K562 (cell line): ENCODE data around the gene WWOX. TPM values are rescaled to one million over a fixed set of nuclear protein-coding genes. Genes with fewer than 3 reads are reported as not detected.

Source experiments
- ATAC-seq: fragments of 200-7000 bp; cut with Tn5 transposase; 3 replicates; pipeline ENCODE4 v1.9.1; 2020; ENCODE audit warnings: moderate library complexity
- BruUV-seq: library from RNA; stranded (reverse); fragments of 400-500 nt; replicated peaks from 2 replicates; lab custom pipeline; 2021; lab: Mats Ljungman, UMichigan
- CTCF ChIA-PET: fragments of 300-600 bp; formaldehyde crosslinking; extraction: SDS; loops from one replicate; lab custom pipeline; 2021; ENCODE audit warnings: low intra/inter-chr PET ratio; lab: Yijun Ruan, JAX
- POLR2A ChIA-PET: fragments of 300-600, 350-650 bp; sonication (Branson Sonifier 250); formaldehyde crosslinking; extraction: SDS; loops from one replicate; lab custom pipeline; 2021; ENCODE audit warnings: antibody characterized with exemption, inconsistent platforms; lab: Yijun Ruan, JAX
- DNase-seq, 4 experiments: peaks; one replicate each; pipeline versions ENCODE4 v3.0.0 to v3.0.0-alpha.2; 2011 to 2018; ENCODE audit warnings: low spot score in 3 of 4, mixed read lengths in 3 of 4; ENCODE audit errors: extremely low read depth in 1 of 4
- FAIRE-seq: peaks from 2 replicates; lab custom pipeline; 2011; peaks lifted over from hg19 to GRCh38; lab: Jason Lieb, UNC
- H2AFZ ChIP-seq: 2 replicates; pipeline ENCODE4 v1.6.0; 2011; ENCODE audit warnings: low read depth, low read length, control low read depth, inconsistent platforms
- H3K27ac ChIP-seq: fragments of 200-600 bp; 3 replicates; pipeline ENCODE4 v1.8.0; 2011; ENCODE audit warnings: low read depth, mild to moderate bottlenecking, control low read depth, inconsistent platforms, low read length, moderate library complexity, mixed read lengths; ENCODE audit errors: extremely low read depth
- H3K27me3 ChIP-seq, 2 experiments: fragments of 300-600 bp in 1 of 2; 2 replicates in 1 of 2; 3 replicates in 1 of 2; pipeline versions ENCODE4 v1.6.0 to v1.8.0; 2011; ENCODE audit warnings: inconsistent platforms in 2 of 2, low read length in 2 of 2, mild to moderate bottlenecking in 1 of 2, mixed read lengths in 1 of 2, moderate library complexity in 1 of 2; ENCODE audit not compliant: control insufficient read depth in 2 of 2, insufficient read depth in 2 of 2
- H3K36me3 ChIP-seq: fragments of 300-600 bp; 3 replicates; pipeline ENCODE4 v1.8.0; 2011; ENCODE audit warnings: mild to moderate bottlenecking, low read length, inconsistent platforms; ENCODE audit not compliant: control insufficient read depth, insufficient read depth
- H3K4me1 ChIP-seq, 2 experiments: fragments of 200-600 bp in 1 of 2; replicated peaks in 1 of 2; 2 replicates in 1 of 2; 3 replicates in 1 of 2; pipeline versions ENCODE4 v1.5.1 to v1.8.0; 2011; ENCODE audit warnings: inconsistent platforms in 2 of 2, low read length in 2 of 2, mild to moderate bottlenecking in 1 of 2, mixed read lengths in 1 of 2, moderate library complexity in 1 of 2; ENCODE audit not compliant: control insufficient read depth in 2 of 2, insufficient read depth in 2 of 2
- H3K4me2 ChIP-seq: 2 replicates; pipeline ENCODE4 v1.6.1; 2011; ENCODE audit warnings: low read length, control low read depth, inconsistent platforms, mixed read lengths; ENCODE audit not compliant: insufficient read depth
- H3K4me3 ChIP-seq: fragments of 200-600 bp; sonication (generic), shearing (Covaris generic); 2 replicates; pipeline ENCODE4 v1.5.1; 2016; ENCODE audit warnings: control low read depth, inconsistent platforms
- H3K79me2 ChIP-seq: fragments of 200-600 bp; 3 replicates; pipeline ENCODE4 v1.8.0; 2011; ENCODE audit warnings: low read length, inconsistent platforms; ENCODE audit not compliant: control insufficient read depth, insufficient read depth
- H3K9ac ChIP-seq, 2 experiments: 2 replicates each; pipeline versions ENCODE4 v1.6.0 to v1.6.1; 2011; ENCODE audit warnings: low read depth in 2 of 2, low read length in 2 of 2, control low read depth in 1 of 2, inconsistent platforms in 1 of 2, mild to moderate bottlenecking in 1 of 2, mixed read lengths in 1 of 2; ENCODE audit not compliant: insufficient read depth in 1 of 2
- H3K9me1 ChIP-seq: one replicate; pipeline ENCODE4 v1.6.0; 2011; ENCODE audit warnings: inconsistent platforms, mild to moderate bottlenecking, low read length, moderate library complexity; ENCODE audit not compliant: control insufficient read depth, insufficient read depth
- H3K9me3 ChIP-seq: replicated peaks from 2 replicates; pipeline ENCODE4 v1.5.1; 2011; ENCODE audit warnings: low read depth, low read length, inconsistent platforms; ENCODE audit not compliant: control insufficient read depth, insufficient read depth
- H4K20me1 ChIP-seq: replicated peaks from 2 replicates; pipeline ENCODE4 v1.6.1; 2011; ENCODE audit warnings: low read length, inconsistent platforms, mixed read lengths; ENCODE audit not compliant: control insufficient read depth, insufficient read depth
- HDAC1 ChIP-seq, 2 experiments: fragments of 450-650 bp; IDR thresholded peaks; 2 replicates each; pipeline ENCODE4 v1.6.1; 2016 to 2017; ENCODE audit warnings: inconsistent platforms in 1 of 2, mild to moderate bottlenecking in 1 of 2, moderate library complexity in 1 of 2
- JUND ChIP-seq, 2 experiments: IDR thresholded peaks; 2 replicates in 1 of 2; 3 replicates in 1 of 2; pipeline ENCODE4 v1.6.1; 2011; ENCODE audit warnings: borderline replicate concordance in 2 of 2, low read depth in 2 of 2, low read length in 2 of 2, improper control_type of control experiment in 1 of 2, missing biosample characterization in 1 of 2, missing genetic modification characterization in 1 of 2, missing genetic modification reagents in 1 of 2
- L3MBTL2 ChIP-seq: fragments of 450-650 bp; IDR thresholded peaks from 2 replicates; pipeline ENCODE4 v1.6.1; 2016; ENCODE audit warnings: mild to moderate bottlenecking, moderate library complexity
- OTX1 ChIP-seq: fragments of 450-650 bp; formaldehyde crosslinking; IDR thresholded peaks from 2 replicates; pipeline ENCODE4 v1.4.0; 2022; ENCODE audit warnings: mild to moderate bottlenecking
- PRPF4 ChIP-seq: fragments of 200-400 bp; formaldehyde crosslinking; IDR thresholded peaks from one replicate; pipeline ENCODE4 v1.6.1; 2017; ENCODE audit warnings: low read length, low read depth, mild to moderate bottlenecking; ENCODE audit not compliant: insufficient read depth, poor library complexity, severe bottlenecking
- RAD21 ChIP-seq, 2 experiments: fragments of 250-450 bp in 1 of 2; fragments of 450-650 bp in 1 of 2; sonication (Bioruptor Pico) in 1 of 2; formaldehyde crosslinking in 1 of 2; IDR thresholded peaks in 1 of 2; conservative IDR thresholded peaks in 1 of 2; 2 replicates each; pipeline versions ENCODE4 v1.4.0 to v1.8.0; 2020 to 2022; ENCODE audit warnings: mild to moderate bottlenecking in 2 of 2, moderate library complexity in 1 of 2
- TAF7 ChIP-seq: fragments of 450-650 bp; IDR thresholded peaks from 2 replicates; pipeline ENCODE4 v1.6.1; 2016; ENCODE audit warnings: missing genetic modification characterization, missing compliant biosample characterization
- WGBS: fragments of 100-300 bp; shearing (Covaris generic); methylation state at CpG from one replicate; pipeline ENCODE4 v1.1.6; 2016; ENCODE audit warnings: low coverage, mixed read lengths; ENCODE audit not compliant: insufficient coverage; ENCODE audit errors: missing lambda C conversion rate; 5-methylcytosine and 5-hydroxymethylcytosine counted together
- in situ Hi-C: fragments of 300-500 bp; cut with MboI; formaldehyde crosslinking; loops from 4 replicates; pipeline ENCODE4 v1.15.0; 2018; ENCODE audit warnings: inconsistent platforms, mixed read lengths
- intact Hi-C: fragments of 100-400 bp; cut with micrococcal nuclease; formaldehyde crosslinking; loops from 2 replicates; pipeline ENCODE4 v1.14.2; 2022
- polyA plus RNA-seq, 8 experiments: library from polyadenylated mRNA; depleted of rRNA in 4 of 8; stranded (reverse) in 5 of 8; unstranded in 3 of 8; fragments of >200 nt; fragmentation: Nextera tagmentation in 2 of 8; fragmentation: Illumina TruSeq in 1 of 8; extraction: Ambion mirVana in 2 of 8; extraction: Trizol in 1 of 8; gene quantifications; 2 replicates each; pipeline versions ENCODE4 v1.2.1 to v1.2.3, GENCODE V29; 2011 to 2014; ENCODE audit warnings: inconsistent platforms in 1 of 8, missing spikeins in 1 of 8
- total RNA-seq, 7 experiments: library from RNA; depleted of rRNA in 6 of 7; stranded (reverse); fragments of >200 nt in 6 of 7; fragmentation: Illumina TruSeq in 2 of 7; extraction: Trizol in 2 of 7; gene quantifications; 2 replicates each; pipeline versions ENCODE4 v1.2.1 to v1.2.3, GENCODE V29; 2011 to 2021; ENCODE audit warnings: low replicate concordance in 1 of 7
- TF ChIP-seq, protein P1 (sequence below): fragments of 450-650 bp; IDR thresholded peaks from 2 replicates; pipeline ENCODE4 v1.6.1; 2016; ENCODE audit warnings: mild to moderate bottlenecking, moderate library complexity
- TF ChIP-seq, protein P2 (sequence below): sonication (generic); formaldehyde crosslinking; IDR thresholded peaks from 2 replicates; pipeline ENCODE4 v1.9.0; 2022; ENCODE audit warnings: mild to moderate bottlenecking, missing genetic modification reagents

The WWOX gene
- total and polyA plus RNA-seq, 9 of the 15 experiments (the other 6 are each of a cell fraction or from before 2014, with no cell fraction given) = 1.6 to 22.7 (median 8.1) TPM

DNA sequence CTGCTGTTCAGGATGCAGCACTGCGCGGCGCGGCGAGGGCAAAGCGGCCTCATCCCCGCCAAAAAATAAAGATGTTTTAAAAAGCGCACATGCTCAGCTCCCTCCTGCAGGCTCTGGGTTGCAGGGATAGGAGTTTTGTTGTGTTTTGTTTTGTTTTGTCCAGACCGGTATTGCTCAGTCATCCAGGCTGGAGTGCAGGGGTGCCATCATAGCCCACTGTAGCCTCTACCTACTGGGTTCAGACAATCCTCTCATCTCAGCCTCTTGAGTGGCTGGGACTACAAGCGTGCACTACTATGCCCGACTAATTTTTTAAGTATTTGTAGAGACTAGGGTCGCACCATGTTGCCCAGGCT lies 636 bp downstream of the WWOX start:
- H3K27ac ChIP-seq = peak overlapping the region; percentile 85
- ATAC-seq = peak; percentile 1; the same call in 1 of the 3 replicates
- H3K4me3 ChIP-seq = peak overlapping the region; percentile 78
- 2% methylated on average over 12 of the region's 12 CpGs for WGBS
- H3K79me2 ChIP-seq = peaks cover 7% of the 10 kb centered on the region; the same call in 1 of the 3 replicates
- H4K20me1 ChIP-seq = no peaks in the 10 kb centered on the region
- ChIA-PET POLR2A (interaction anchor here (0.5 to 1.2 kb wide), 5 partner anchors 8 to 817 kb away, joined by 3 to 5 read pairs (median 3); no protein-coding TSS in a partner anchor), CTCF (no interaction called here)
- in situ Hi-C loops (no loop called here), intact Hi-C loops (no loop called here)
- DNase-seq = no peak
- no peaks in the 10 kb centered on the region for H3K9me1 ChIP-seq
- H3K9me3 ChIP-seq = no peaks in the 10 kb centered on the region
- FAIRE-seq = no peak
- no TSS peak for BruUV-seq
- H2AFZ ChIP-seq = peak overlapping the region; percentile 99
- peaks cover 8 to 13% of the 10 kb centered on the region in 2 experiments; a peak in 4 of 5 replicates for H3K4me1 ChIP-seq
- peak overlapping the region; percentile 92 for H3K4me2 ChIP-seq
- H3K36me3 ChIP-seq = no peaks in the 10 kb centered on the region; the same call in 2 of the 3 replicates
- H3K9ac ChIP-seq = peak overlapping the region; percentile 78 to 96; a peak in 3 of 4 replicates
- H3K27me3 ChIP-seq = no peaks in the 10 kb centered on the region
- TF ChIP-seq JUND (IDR thresholded peaks at IDR 0.05; ENCODE audit: borderline replicate concordance, low read depth, low read length) = no peak
- TF ChIP-seq JUND (tag; IDR thresholded peaks at IDR 0.05; ENCODE audit: borderline replicate concordance, low read depth, low read length) = no peak
- no peak for TF ChIP-seq OTX1 (CRISPR knock-in tag)
- TF ChIP-seq HDAC1 (IDR thresholded peaks at IDR 0.05) = no peak
- peak; percentile 61; the same call in 1 of the 2 replicates for TF ChIP-seq L3MBTL2
- TF ChIP-seq PRPF4 = no peak
- peak in 1 of 2 experiments; percentile 51; a peak in 2 of 4 replicates for TF ChIP-seq RAD21 (CRISPR knock-in tag; conservative IDR thresholded peaks at IDR 0.05 in 1 of 2, IDR thresholded peaks at IDR 0.05 in 1 of 2)
- no peak for TF ChIP-seq TAF7 (tag)
- TF ChIP-seq, protein P1, sequence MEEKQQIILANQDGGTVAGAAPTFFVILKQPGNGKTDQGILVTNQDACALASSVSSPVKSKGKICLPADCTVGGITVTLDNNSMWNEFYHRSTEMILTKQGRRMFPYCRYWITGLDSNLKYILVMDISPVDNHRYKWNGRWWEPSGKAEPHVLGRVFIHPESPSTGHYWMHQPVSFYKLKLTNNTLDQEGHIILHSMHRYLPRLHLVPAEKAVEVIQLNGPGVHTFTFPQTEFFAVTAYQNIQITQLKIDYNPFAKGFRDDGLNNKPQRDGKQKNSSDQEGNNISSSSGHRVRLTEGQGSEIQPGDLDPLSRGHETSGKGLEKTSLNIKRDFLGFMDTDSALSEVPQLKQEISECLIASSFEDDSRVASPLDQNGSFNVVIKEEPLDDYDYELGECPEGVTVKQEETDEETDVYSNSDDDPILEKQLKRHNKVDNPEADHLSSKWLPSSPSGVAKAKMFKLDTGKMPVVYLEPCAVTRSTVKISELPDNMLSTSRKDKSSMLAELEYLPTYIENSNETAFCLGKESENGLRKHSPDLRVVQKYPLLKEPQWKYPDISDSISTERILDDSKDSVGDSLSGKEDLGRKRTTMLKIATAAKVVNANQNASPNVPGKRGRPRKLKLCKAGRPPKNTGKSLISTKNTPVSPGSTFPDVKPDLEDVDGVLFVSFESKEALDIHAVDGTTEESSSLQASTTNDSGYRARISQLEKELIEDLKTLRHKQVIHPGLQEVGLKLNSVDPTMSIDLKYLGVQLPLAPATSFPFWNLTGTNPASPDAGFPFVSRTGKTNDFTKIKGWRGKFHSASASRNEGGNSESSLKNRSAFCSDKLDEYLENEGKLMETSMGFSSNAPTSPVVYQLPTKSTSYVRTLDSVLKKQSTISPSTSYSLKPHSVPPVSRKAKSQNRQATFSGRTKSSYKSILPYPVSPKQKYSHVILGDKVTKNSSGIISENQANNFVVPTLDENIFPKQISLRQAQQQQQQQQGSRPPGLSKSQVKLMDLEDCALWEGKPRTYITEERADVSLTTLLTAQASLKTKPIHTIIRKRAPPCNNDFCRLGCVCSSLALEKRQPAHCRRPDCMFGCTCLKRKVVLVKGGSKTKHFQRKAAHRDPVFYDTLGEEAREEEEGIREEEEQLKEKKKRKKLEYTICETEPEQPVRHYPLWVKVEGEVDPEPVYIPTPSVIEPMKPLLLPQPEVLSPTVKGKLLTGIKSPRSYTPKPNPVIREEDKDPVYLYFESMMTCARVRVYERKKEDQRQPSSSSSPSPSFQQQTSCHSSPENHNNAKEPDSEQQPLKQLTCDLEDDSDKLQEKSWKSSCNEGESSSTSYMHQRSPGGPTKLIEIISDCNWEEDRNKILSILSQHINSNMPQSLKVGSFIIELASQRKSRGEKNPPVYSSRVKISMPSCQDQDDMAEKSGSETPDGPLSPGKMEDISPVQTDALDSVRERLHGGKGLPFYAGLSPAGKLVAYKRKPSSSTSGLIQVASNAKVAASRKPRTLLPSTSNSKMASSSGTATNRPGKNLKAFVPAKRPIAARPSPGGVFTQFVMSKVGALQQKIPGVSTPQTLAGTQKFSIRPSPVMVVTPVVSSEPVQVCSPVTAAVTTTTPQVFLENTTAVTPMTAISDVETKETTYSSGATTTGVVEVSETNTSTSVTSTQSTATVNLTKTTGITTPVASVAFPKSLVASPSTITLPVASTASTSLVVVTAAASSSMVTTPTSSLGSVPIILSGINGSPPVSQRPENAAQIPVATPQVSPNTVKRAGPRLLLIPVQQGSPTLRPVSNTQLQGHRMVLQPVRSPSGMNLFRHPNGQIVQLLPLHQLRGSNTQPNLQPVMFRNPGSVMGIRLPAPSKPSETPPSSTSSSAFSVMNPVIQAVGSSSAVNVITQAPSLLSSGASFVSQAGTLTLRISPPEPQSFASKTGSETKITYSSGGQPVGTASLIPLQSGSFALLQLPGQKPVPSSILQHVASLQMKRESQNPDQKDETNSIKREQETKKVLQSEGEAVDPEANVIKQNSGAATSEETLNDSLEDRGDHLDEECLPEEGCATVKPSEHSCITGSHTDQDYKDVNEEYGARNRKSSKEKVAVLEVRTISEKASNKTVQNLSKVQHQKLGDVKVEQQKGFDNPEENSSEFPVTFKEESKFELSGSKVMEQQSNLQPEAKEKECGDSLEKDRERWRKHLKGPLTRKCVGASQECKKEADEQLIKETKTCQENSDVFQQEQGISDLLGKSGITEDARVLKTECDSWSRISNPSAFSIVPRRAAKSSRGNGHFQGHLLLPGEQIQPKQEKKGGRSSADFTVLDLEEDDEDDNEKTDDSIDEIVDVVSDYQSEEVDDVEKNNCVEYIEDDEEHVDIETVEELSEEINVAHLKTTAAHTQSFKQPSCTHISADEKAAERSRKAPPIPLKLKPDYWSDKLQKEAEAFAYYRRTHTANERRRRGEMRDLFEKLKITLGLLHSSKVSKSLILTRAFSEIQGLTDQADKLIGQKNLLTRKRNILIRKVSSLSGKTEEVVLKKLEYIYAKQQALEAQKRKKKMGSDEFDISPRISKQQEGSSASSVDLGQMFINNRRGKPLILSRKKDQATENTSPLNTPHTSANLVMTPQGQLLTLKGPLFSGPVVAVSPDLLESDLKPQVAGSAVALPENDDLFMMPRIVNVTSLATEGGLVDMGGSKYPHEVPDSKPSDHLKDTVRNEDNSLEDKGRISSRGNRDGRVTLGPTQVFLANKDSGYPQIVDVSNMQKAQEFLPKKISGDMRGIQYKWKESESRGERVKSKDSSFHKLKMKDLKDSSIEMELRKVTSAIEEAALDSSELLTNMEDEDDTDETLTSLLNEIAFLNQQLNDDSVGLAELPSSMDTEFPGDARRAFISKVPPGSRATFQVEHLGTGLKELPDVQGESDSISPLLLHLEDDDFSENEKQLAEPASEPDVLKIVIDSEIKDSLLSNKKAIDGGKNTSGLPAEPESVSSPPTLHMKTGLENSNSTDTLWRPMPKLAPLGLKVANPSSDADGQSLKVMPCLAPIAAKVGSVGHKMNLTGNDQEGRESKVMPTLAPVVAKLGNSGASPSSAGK = peak; percentile 62
- TF ChIP-seq, protein P2, sequence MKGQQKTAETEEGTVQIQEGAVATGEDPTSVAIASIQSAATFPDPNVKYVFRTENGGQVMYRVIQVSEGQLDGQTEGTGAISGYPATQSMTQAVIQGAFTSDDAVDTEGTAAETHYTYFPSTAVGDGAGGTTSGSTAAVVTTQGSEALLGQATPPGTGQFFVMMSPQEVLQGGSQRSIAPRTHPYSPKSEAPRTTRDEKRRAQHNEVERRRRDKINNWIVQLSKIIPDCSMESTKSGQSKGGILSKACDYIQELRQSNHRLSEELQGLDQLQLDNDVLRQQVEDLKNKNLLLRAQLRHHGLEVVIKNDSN (CRISPR knock-in tag) = 0 out of 2 replicates have a peak, but pooled peaks have one; percentile 1
